ENCODE measurements around the gene PGLYRP2. TPM values are rescaled to one million over a fixed set of nuclear protein-coding genes. Genes with fewer than 3 reads are reported as not detected.

PGLYRP2 gene
- total RNA-seq (not detected), polyA plus RNA-seq (under 1 TPM in 1 of 2 donors, not detected in 1; 0.10 TPM)
- long read RNA-seq, donor 1 = 0 reads
- long read RNA-seq, donor 2 = 0 reads
- long read RNA-seq, donor 3 = 0 reads
- long read RNA-seq, donor 4 = 0 reads
- long read RNA-seq, donor 5 = 0 reads

GRCh38 chr19:15479391-15480345 is at the start of gene PGLYRP2:
TSS of gene PGLYRP2 (minus strand) at chr19:15479501. CDS start at chr19:15479371, 130 bp downstream.
- DNase-seq = peak; percentile 32 to 61 (median 35)
- Histone ChIP-seq H3K27me3 (ENCODE audit: control insufficient read depth in 3 of 3, insufficient read depth in 3 of 3, low read length in 2 of 3) (no peaks in the 10 kb centered on the region), H3K4me1 (ENCODE audit: control insufficient read depth in 5 of 5, insufficient read depth in 5 of 5, low read length in 5 of 5) (no peaks in the 10 kb centered on the region), H3K4me3 (no peak within 1 kb of the TSS), H3K27ac (ENCODE audit: low read depth in 1 of 2, low read length in 1 of 2) (no peak within 1 kb of the TSS), H3K9me3 (ENCODE audit: control insufficient read depth in 4 of 4, insufficient read depth in 3 of 4, low read length in 3 of 4) (peaks cover 0 to 8% (median 0%) of the 10 kb centered on the region in 4 donors), H3K36me3 (ENCODE audit: control insufficient read depth in 4 of 4, insufficient read depth in 4 of 4, low read length in 4 of 4) (no peaks in the 10 kb centered on the region), H3K9ac (ENCODE audit: insufficient read depth in 1 of 2, low read length in 2 of 2) (no peak within 1 kb of the TSS)
- TF ChIP-seq CTCF (IDR thresholded peaks at IDR 0.05; ENCODE audit: control extremely low read depth, extremely low read depth) = peak; percentile 14
- 56 to 63% methylated on average over 16 of the region's 16 CpGs for WGBS, 2 donors
- ATAC-seq (ENCODE audit: insufficient read depth, low FRiP score) = peak; percentile 78

GRCh38 chr19:15527705-15528104 is 48.4 kb upstream of the PGLYRP2 start:
- ATAC-seq (ENCODE audit: insufficient read depth, low FRiP score) (no peak), DNase-seq (no peak)
- H3K27ac ChIP-seq (ENCODE audit: low read depth in 1 of 2, low read length in 1 of 2) = no peak overlapping the region
- no peak overlapping the region for H3K4me3 ChIP-seq
- no peak overlapping the region for H3K9ac ChIP-seq (ENCODE audit: insufficient read depth in 1 of 2, low read length in 2 of 2)
- no peak for TF ChIP-seq CTCF (IDR thresholded peaks at IDR 0.05; ENCODE audit: control extremely low read depth, extremely low read depth)
- H3K36me3 ChIP-seq (ENCODE audit: control insufficient read depth in 4 of 4, insufficient read depth in 4 of 4, low read length in 4 of 4) = no peaks in the 10 kb centered on the region
- no peaks in the 10 kb centered on the region for H3K4me1 ChIP-seq (ENCODE audit: control insufficient read depth in 5 of 5, insufficient read depth in 5 of 5, low read length in 5 of 5)
- H3K27me3 ChIP-seq (ENCODE audit: control insufficient read depth in 3 of 3, insufficient read depth in 3 of 3, low read length in 2 of 3) = no peaks in the 10 kb centered on the region
- H3K9me3 ChIP-seq (ENCODE audit: control insufficient read depth in 4 of 4, insufficient read depth in 3 of 4, low read length in 3 of 4) = peaks cover 0 to 14% (median 0%) of the 10 kb centered on the region in 4 donors
- WGBS, 2 donors = 63 to 77% methylated on average over 3 of the region's 3 CpGs

GRCh38 chr19:15526408-15526807 is 47.1 kb upstream of the PGLYRP2 start:
- no peak overlapping the region for H3K4me3 ChIP-seq
- no peaks in the 10 kb centered on the region for H3K36me3 ChIP-seq (ENCODE audit: control insufficient read depth in 4 of 4, insufficient read depth in 4 of 4, low read length in 4 of 4)
- DNase-seq = no peak
- H3K9ac ChIP-seq (ENCODE audit: insufficient read depth in 1 of 2, low read length in 2 of 2) = no peak overlapping the region
- no peaks in the 10 kb centered on the region for H3K27me3 ChIP-seq (ENCODE audit: control insufficient read depth in 3 of 3, insufficient read depth in 3 of 3, low read length in 2 of 3)
- ATAC-seq (ENCODE audit: insufficient read depth, low FRiP score) = no peak
- TF ChIP-seq CTCF (IDR thresholded peaks at IDR 0.05; ENCODE audit: control extremely low read depth, extremely low read depth) = no peak
- H3K4me1 ChIP-seq (ENCODE audit: control insufficient read depth in 5 of 5, insufficient read depth in 5 of 5, low read length in 5 of 5) = no peaks in the 10 kb centered on the region
- WGBS, 2 donors = 68 to 83% methylated on average over 2 of the region's 2 CpGs
- H3K9me3 ChIP-seq (ENCODE audit: control insufficient read depth in 4 of 4, insufficient read depth in 3 of 4, low read length in 3 of 4) = peaks cover 0 to 14% (median 0%) of the 10 kb centered on the region in 4 donors
- H3K27ac ChIP-seq (ENCODE audit: low read depth in 1 of 2, low read length in 1 of 2) = no peak overlapping the region

Data from lung (tissue), 16 donors.